H1 (cell line): ENCODE data around the gene BCAS3. TPM values are rescaled to one million over a fixed set of nuclear protein-coding genes. Genes with fewer than 3 reads are reported as not detected.

ENCODE experiments used
- CTCF ChIA-PET: fragments of 300-600 bp; sonication (Branson Sonifier 250); formaldehyde crosslinking; loops from one replicate; lab custom pipeline; 2021; ENCODE audit not compliant: partially characterized antibody; lab: Charles Lee
- POLR2A ChIA-PET: fragments of 300-600 bp; sonication (Branson Sonifier 250); formaldehyde crosslinking; loops from one replicate; lab custom pipeline; 2021; ENCODE audit warnings: inconsistent platforms; ENCODE audit not compliant: partially characterized antibody; lab: Charles Lee
- DNase-seq, 2 experiments: peaks; one replicate each; pipeline versions ENCODE4 v3.0.0 to v3.0.0-alpha.2; 2010 to 2022; ENCODE audit warnings: low spot score in 2 of 2, low read depth in 1 of 2, mixed read lengths in 1 of 2
- FAIRE-seq: peaks from 2 replicates; lab custom pipeline; 2011; peaks lifted over from hg19 to GRCh38; lab: Jason Lieb, UNC
- H2AFZ ChIP-seq: 2 replicates; pipeline ENCODE4 v1.8.1; 2012; ENCODE audit warnings: low read length, inconsistent platforms
- H2AK5ac ChIP-seq: 2 replicates; pipeline ENCODE4 v1.6.1; 2013; ENCODE audit warnings: low read depth, low read length
- H2BK120ac ChIP-seq: replicated peaks from 2 replicates; pipeline ENCODE3; 2013; ENCODE audit warnings: low read depth, low read length, inconsistent platforms
- H2BK12ac ChIP-seq: 2 replicates; pipeline ENCODE4 v1.6.1; 2013; ENCODE audit warnings: low read depth, low read length
- H2BK15ac ChIP-seq: 2 replicates; pipeline ENCODE4 v1.6.1; 2013; ENCODE audit warnings: low read length
- H2BK20ac ChIP-seq: 2 replicates; pipeline ENCODE4 v1.6.1; 2013; ENCODE audit warnings: low read length
- H2BK5ac ChIP-seq: 2 replicates; pipeline ENCODE4 v1.6.1; 2013; ENCODE audit warnings: low read depth, low read length
- H3K14ac ChIP-seq: 2 replicates; pipeline ENCODE4 v1.6.1; 2013; ENCODE audit warnings: inconsistent platforms; ENCODE audit not compliant: insufficient read length
- H3K18ac ChIP-seq: 2 replicates; pipeline ENCODE4 v1.6.1; 2013; ENCODE audit warnings: low read length; ENCODE audit errors: extremely low read depth
- H3K23ac ChIP-seq: 2 replicates; pipeline ENCODE4 v1.6.1; 2013; ENCODE audit warnings: inconsistent platforms; ENCODE audit not compliant: insufficient read length
- H3K23me2 ChIP-seq: 2 replicates; pipeline ENCODE4 v1.6.1; 2013; ENCODE audit warnings: low read depth, low read length
- H3K27ac ChIP-seq: 2 replicates; pipeline ENCODE4 v1.6.1; 2011; ENCODE audit warnings: low read depth, low read length, inconsistent platforms
- H3K27me3 ChIP-seq, 4 experiments: replicated peaks in 1 of 4; 1 replicate in 1 of 4; 2 replicates in 3 of 4; pipeline versions ENCODE4 v1.6.1 to v1.8.1; 2011 to 2013; ENCODE audit warnings: low read length in 3 of 4, mild to moderate bottlenecking in 3 of 4, inconsistent platforms in 2 of 4, mixed read lengths in 2 of 4, moderate library complexity in 1 of 4; ENCODE audit not compliant: control insufficient read depth in 3 of 4, insufficient read depth in 3 of 4; ENCODE audit errors: extremely low read depth in 1 of 4
- H3K36me3 ChIP-seq, 4 experiments: 2 replicates each; pipeline versions ENCODE4 v1.6.1 to v1.8.1; 2011 to 2013; ENCODE audit warnings: mild to moderate bottlenecking in 4 of 4, low read length in 3 of 4, moderate library complexity in 2 of 4, control low read depth in 1 of 4, inconsistent platforms in 1 of 4; ENCODE audit not compliant: insufficient read depth in 4 of 4, control insufficient read depth in 2 of 4
- H3K4ac ChIP-seq: replicated peaks from 2 replicates; pipeline ENCODE3; 2013; ENCODE audit warnings: low read length, low read depth, mixed read lengths, inconsistent platforms; ENCODE audit not compliant: insufficient read length
- H3K4me1 ChIP-seq, 4 experiments: replicated peaks in 1 of 4; 1 replicate in 1 of 4; 2 replicates in 3 of 4; pipeline versions ENCODE4 v1.6.1 to v1.8.1; 2011 to 2013; ENCODE audit warnings: low read length in 3 of 4, inconsistent platforms in 2 of 4, mixed read lengths in 1 of 4; ENCODE audit not compliant: insufficient read depth in 4 of 4, control insufficient read depth in 3 of 4
- H3K4me2 ChIP-seq, 2 experiments: 2 replicates each; pipeline versions ENCODE4 v1.6.1 to v1.8.1; 2011 to 2013; ENCODE audit warnings: low read depth in 2 of 2, low read length in 2 of 2, control low read depth in 1 of 2, inconsistent platforms in 1 of 2, mild to moderate bottlenecking in 1 of 2; ENCODE audit not compliant: insufficient read depth in 1 of 2
- H3K4me3 ChIP-seq, 4 experiments: fragments of 200-600, 300-600 bp in 1 of 4; sonication (generic), shearing (Covaris generic), sonication (Bioruptor Twin) in 1 of 4; 2 replicates each; pipeline versions ENCODE4 v1.5.1 to v1.8.1; 2011 to 2016; ENCODE audit warnings: low read length in 4 of 4, low read depth in 3 of 4, control low read depth in 2 of 4, inconsistent platforms in 2 of 4, mild to moderate bottlenecking in 2 of 4, mixed read lengths in 1 of 4, moderate library complexity in 1 of 4; ENCODE audit not compliant: insufficient read depth in 2 of 4; ENCODE audit errors: extremely low read depth in 1 of 4
- H3K56ac ChIP-seq: replicated peaks from 2 replicates; pipeline ENCODE3; 2013; ENCODE audit warnings: low read depth, mild to moderate bottlenecking, mixed read lengths, low read length, inconsistent platforms; ENCODE audit not compliant: insufficient read length
- H3K79me1 ChIP-seq: 2 replicates; pipeline ENCODE4 v1.6.1; 2013; ENCODE audit warnings: low read depth, low read length, control low read depth
- H3K79me2 ChIP-seq, 2 experiments: 2 replicates each; pipeline versions ENCODE4 v1.6.1 to v1.8.1; 2012 to 2013; ENCODE audit warnings: low read length in 2 of 2, mild to moderate bottlenecking in 2 of 2, inconsistent platforms in 1 of 2; ENCODE audit not compliant: insufficient read depth in 2 of 2, control insufficient read depth in 1 of 2
- H3K9ac ChIP-seq, 4 experiments: replicated peaks in 1 of 4; 1 replicate in 1 of 4; 2 replicates in 3 of 4; pipeline versions ENCODE4 v1.6.1 to v1.8.1; 2011 to 2013; ENCODE audit warnings: low read depth in 3 of 4, low read length in 3 of 4, control low read depth in 2 of 4, mild to moderate bottlenecking in 2 of 4, moderate library complexity in 2 of 4, inconsistent platforms in 1 of 4; ENCODE audit errors: extremely low read depth in 1 of 4
- H3K9me3 ChIP-seq, 2 experiments: 2 replicates each; pipeline versions ENCODE4 v1.6.1 to v1.8.1; 2012 to 2013; ENCODE audit warnings: mild to moderate bottlenecking in 2 of 2, moderate library complexity in 2 of 2, control low read depth in 1 of 2, inconsistent platforms in 1 of 2, low read depth in 1 of 2, low read length in 1 of 2, mixed read lengths in 1 of 2; ENCODE audit not compliant: insufficient read depth in 2 of 2
- H4K20me1 ChIP-seq, 2 experiments: replicated peaks in 1 of 2; 2 replicates each; pipeline versions ENCODE3 to v1.8.1; 2011 to 2013; ENCODE audit warnings: inconsistent platforms in 2 of 2, low read length in 2 of 2, mild to moderate bottlenecking in 1 of 2; ENCODE audit not compliant: insufficient read depth in 2 of 2, control insufficient read depth in 1 of 2
- H4K5ac ChIP-seq: 2 replicates; pipeline ENCODE4 v1.6.1; 2013; ENCODE audit warnings: low read length, low read depth, mixed read lengths, inconsistent platforms; ENCODE audit not compliant: insufficient read length
- H4K8ac ChIP-seq: 2 replicates; pipeline ENCODE4 v1.8.0; 2013; ENCODE audit warnings: mild to moderate bottlenecking, moderate library complexity, low read length, inconsistent platforms; ENCODE audit not compliant: insufficient read depth; ENCODE audit errors: extremely low read depth
- H4K91ac ChIP-seq: replicated peaks from 2 replicates; pipeline ENCODE3; 2013; ENCODE audit warnings: low read length, mixed read lengths, inconsistent platforms; ENCODE audit not compliant: insufficient read length
- ASH2L ChIP-seq: fragments of 200-600, 300-600 bp; sonication (generic); IDR thresholded peaks from one replicate; pipeline ENCODE4 v1.7.1; 2017; ENCODE audit warnings: low read length
- CREB1 ChIP-seq: IDR thresholded peaks from 2 replicates; pipeline ENCODE4 v1.6.1; 2012; ENCODE audit warnings: inconsistent platforms
- HDAC6 ChIP-seq: IDR thresholded peaks from one replicate; pipeline ENCODE4 v1.7.1; 2012; ENCODE audit warnings: low read depth, mild to moderate bottlenecking, inconsistent platforms, low read length, moderate library complexity
- RFX5 ChIP-seq: IDR thresholded peaks from 2 replicates; pipeline ENCODE4 v1.6.1; 2011; ENCODE audit warnings: low read depth, low read length, improper control_type of control experiment, borderline replicate concordance
- SIN3A ChIP-seq, 2 experiments: IDR thresholded peaks in 1 of 2; conservative IDR thresholded peaks in 1 of 2; 2 replicates each; pipeline ENCODE4 v1.6.1; 2011 to 2012; ENCODE audit warnings: low read length in 2 of 2, improper control_type of control experiment in 1 of 2, low read depth in 1 of 2, mild to moderate bottlenecking in 1 of 2
- SP2 ChIP-seq: IDR thresholded peaks from 2 replicates; pipeline ENCODE4 v1.6.1; 2012; ENCODE audit warnings: mild to moderate bottlenecking, low read length, inconsistent platforms
- WGBS, 2 experiments: shearing (Covaris generic) in 1 of 2; methylation state at CpG; one replicate each; pipeline versions ENCODE4 v1.1.6 to v1.1.7; 2013 to 2015; ENCODE audit warnings: low lambda C conversion rate in 2 of 2, mixed read lengths in 2 of 2, inconsistent platforms in 1 of 2, low coverage in 1 of 2, missing lambda C conversion rate in 1 of 2; ENCODE audit not compliant: insufficient replicate concordance in 2 of 2, insufficient coverage in 1 of 2, insufficient read length in 1 of 2; ENCODE audit errors: extremely low coverage in 1 of 2, missing lambda C conversion rate in 1 of 2; 5-methylcytosine and 5-hydroxymethylcytosine counted together
- polyA plus RNA-seq, 7 experiments: library from polyadenylated mRNA; depleted of rRNA in 3 of 7; stranded (reverse) in 5 of 7; unstranded in 2 of 7; fragments of >200 nt in 5 of 7; fragments of 200-250 nt in 2 of 7; gene quantifications; 1 replicate in 5 of 7; 2 replicates in 1 of 7; 4 replicates in 1 of 7; pipeline versions ENCODE4 v1.2.1 to v1.2.3, GENCODE V29; 2011 to 2013; ENCODE audit warnings: missing spikeins in 2 of 7, mixed read lengths in 2 of 7
- total RNA-seq: library from RNA; stranded (reverse); fragmentation: NEBNext Ultra II Directional; extraction: Animal tissue kit (Norgen Biotek cat#: 25700); gene quantifications from 2 replicates; pipeline ENCODE4 v1.2.1, GENCODE V29; 2021

BCAS3 gene
- total and polyA plus RNA-seq, 2 of the 8 experiments (the other 6 are each of a cell fraction or from before 2014, with no cell fraction given): 9.9 to 13.3 TPM

DNA sequence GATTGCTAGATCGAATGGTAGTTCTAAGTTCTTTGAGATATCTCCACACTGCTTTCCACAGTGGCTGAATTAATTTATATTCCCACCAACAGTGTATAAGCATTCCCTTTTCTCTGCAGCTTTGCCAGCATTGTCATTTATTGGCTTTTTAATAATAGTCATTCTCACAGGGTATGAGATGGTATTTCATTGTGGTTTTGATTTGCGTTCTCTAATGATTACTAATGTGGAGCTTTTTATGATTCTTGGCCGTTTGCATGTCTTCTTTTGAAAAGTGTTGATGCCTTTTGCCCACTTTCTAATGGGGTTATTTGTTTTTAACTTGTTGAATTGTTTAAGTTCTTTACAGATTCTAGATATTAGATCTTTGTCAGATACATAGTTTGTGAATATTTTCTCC lies 36.5 kb upstream of the BCAS3 start:
- H3K4me2 ChIP-seq: no peak overlapping the region
- no peak overlapping the region for H2BK15ac ChIP-seq
- H4K20me1 ChIP-seq: peaks cover 0 to 5% of the 10 kb centered on the region in 2 experiments
- ChIA-PET POLR2A (interaction anchor here (1.8 to 2.0 kb wide), 2 partner anchors 39 to 42 kb away, joined by 5 read pairs; partner anchors contain the start of gene PPM1D), CTCF (interaction anchor here (0.6 to 2.8 kb wide), 31 partner anchors 10 to 546 kb away, joined by 3 to 29 read pairs (median 5); no protein-coding TSS in a partner anchor)
- H3K79me2 ChIP-seq: peaks cover 0 to 8% of the 10 kb centered on the region in 2 experiments; a peak in 2 of 4 replicates
- no peak overlapping the region for H3K18ac ChIP-seq
- no peak overlapping the region for H2BK5ac ChIP-seq
- no peaks in the 10 kb centered on the region; the same call in 1 of the 2 replicates for H3K79me1 ChIP-seq
- no peak overlapping the region for H3K4me3 ChIP-seq
- no peak overlapping the region for H3K23ac ChIP-seq
- H3K27me3 ChIP-seq: no peaks in the 10 kb centered on the region
- no peak overlapping the region for H2BK120ac ChIP-seq
- no peak overlapping the region for H3K27ac ChIP-seq
- H3K9ac ChIP-seq: no peak overlapping the region
- DNase-seq (no peak), FAIRE-seq (no peak)
- TF ChIP-seq CREB1: no peak
- TF ChIP-seq SIN3A (conservative IDR thresholded peaks at IDR 0.05 in 1 of 2, IDR thresholded peaks at IDR 0.05 in 1 of 2; ENCODE audit: low read depth in 1 of 2, low read length in 2 of 2): no peak
- no peak for TF ChIP-seq ASH2L
- no peak for TF ChIP-seq HDAC6
- no peak for TF ChIP-seq RFX5
- no peak for TF ChIP-seq SP2
- no peaks in the 10 kb centered on the region for H3K23me2 ChIP-seq
- H4K5ac ChIP-seq: no peak overlapping the region
- 86% methylated on average over 3 of the region's 3 CpGs; no CpG with 5 or more reads in 1 of the 2 experiments for WGBS, 2 experiments
- no peak overlapping the region for H3K56ac ChIP-seq
- no peak overlapping the region for H2AFZ ChIP-seq
- no peak overlapping the region for H2AK5ac ChIP-seq
- H3K36me3 ChIP-seq: peaks cover 0 to under 1% (median 0%) of the 10 kb centered on the region in 4 experiments; a peak in 2 of 8 replicates
- no peaks in the 10 kb centered on the region for H3K4me1 ChIP-seq
- H3K4ac ChIP-seq: no peak overlapping the region
- H2BK12ac ChIP-seq: no peak overlapping the region
- H3K9me3 ChIP-seq: no peaks in the 10 kb centered on the region
- no peak overlapping the region for H3K14ac ChIP-seq
- no peak overlapping the region for H2BK20ac ChIP-seq
- no peak overlapping the region for H4K8ac ChIP-seq
- no peak overlapping the region for H4K91ac ChIP-seq
